Activated naive CD4-positive, alpha-beta T cell treated with anti-CD3 and anti-CD28 coated beads, Interleukin-2, amount 50 U/mL, for 16 hours (primary cell): ENCODE results near the gene LMAN2.

Source experiments
- DNase-seq: peaks from one replicate; pipeline ENCODE4 v3.0.0-alpha.2; 2020

The LMAN2 gene, protein sequence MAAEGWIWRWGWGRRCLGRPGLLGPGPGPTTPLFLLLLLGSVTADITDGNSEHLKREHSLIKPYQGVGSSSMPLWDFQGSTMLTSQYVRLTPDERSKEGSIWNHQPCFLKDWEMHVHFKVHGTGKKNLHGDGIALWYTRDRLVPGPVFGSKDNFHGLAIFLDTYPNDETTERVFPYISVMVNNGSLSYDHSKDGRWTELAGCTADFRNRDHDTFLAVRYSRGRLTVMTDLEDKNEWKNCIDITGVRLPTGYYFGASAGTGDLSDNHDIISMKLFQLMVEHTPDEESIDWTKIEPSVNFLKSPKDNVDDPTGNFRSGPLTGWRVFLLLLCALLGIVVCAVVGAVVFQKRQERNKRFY

GRCh38 chr5:177351392-177352329 lies at the start of gene LMAN2:
TSS of gene LMAN2 (minus strand) at chr5:177351668. CDS start at chr5:177351647, 21 bp downstream.
- peak; percentile 90 for DNase-seq

DNA sequence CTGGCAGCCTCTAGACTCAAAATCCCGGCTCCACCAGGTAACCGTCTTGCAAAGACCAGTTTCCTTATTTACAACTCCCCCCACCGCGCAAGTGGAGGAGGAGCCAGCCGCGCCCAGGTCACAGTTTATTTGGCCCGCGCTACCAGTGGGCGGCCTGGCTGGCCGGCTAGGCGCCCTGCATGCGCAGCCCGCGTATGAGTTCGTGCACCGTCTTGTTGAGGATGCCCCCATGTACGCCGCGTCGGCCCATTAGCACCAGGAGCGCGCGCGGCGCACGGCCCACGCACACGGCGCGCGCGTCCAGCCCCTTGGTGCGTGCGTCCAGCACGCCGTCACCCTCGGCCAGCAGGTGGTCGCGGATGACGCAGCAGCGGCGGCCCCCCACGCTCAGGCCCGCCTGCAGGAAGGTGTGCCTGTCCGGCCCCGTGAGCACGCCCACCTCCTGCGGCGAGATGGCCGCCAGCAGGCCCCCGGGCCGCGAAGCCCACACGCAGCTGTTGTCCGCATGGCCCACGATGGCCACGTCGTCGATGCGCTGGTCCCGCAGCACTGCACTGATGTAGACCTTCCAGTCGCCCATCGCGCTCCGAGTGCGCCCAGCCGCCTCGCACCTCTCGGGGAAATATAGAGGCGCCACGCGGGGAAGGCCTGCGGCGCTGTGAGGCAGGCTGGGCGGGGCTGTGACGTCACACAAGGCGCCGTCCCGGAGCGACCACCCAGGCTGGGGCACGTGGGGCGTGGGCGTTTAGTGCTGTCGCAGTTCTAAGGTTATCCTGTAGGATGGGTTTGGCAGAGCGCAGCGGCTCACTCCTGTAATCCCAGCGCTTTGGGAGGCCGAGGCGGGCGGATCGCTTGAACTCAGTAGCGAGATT lies 48.8 kb upstream of the LMAN2 start, which contains the start of gene PFN3:
PFN3 (minus strand) TSS at position 665 of the 872 bp plus-strand sequence; CDS start at position 580, 85 bp downstream.
- no peak for DNase-seq

DNA sequence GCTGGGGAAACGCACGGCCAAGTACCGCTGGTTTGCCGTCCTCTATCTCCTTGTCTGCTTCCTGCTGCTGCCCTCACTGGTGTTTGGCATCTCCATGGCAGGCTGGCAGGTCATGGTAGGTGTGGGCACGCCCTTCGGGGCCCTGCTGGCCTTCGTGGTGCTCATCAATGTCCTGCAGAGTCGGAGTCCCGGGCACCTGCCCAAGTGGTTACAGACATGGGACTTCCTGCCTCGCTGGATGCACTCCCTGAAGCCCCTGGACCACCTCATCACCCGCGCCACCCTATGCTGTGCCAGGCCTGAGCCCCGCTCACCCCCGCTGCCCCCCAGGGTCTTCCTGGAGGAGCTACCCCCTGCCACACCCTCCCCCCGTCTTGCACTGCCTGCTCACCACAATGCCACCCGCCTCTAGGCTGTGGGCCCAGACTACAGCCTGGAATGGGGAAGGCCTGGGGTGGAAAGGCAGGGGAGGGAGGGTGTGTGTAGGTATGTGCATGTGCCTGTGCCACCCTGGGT lies 46.5 kb upstream of the LMAN2 start:
- DNase-seq, result no peak

DNA sequence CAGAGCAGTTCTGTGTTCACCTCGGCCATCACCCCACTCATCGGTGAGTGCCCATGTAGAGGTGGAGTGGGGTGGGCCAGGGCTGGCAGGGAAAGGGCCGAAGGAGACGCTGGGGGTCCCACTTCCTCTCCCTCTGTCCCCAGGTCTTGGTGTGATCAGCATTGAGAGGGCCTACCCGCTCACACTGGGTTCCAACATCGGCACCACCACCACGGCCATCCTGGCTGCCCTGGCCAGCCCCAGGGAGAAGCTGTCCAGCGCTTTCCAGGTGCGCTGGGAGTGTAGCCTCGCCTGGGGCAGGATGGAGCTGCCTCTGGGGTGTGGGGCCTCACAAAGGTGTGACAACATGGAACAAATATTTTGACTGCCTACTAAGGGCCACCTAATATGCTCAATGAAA lies 45.3 kb upstream of the LMAN2 start:
- DNase-seq, result no peak

- no peak for DNase-seq
These were observed 44.6 kb upstream of the LMAN2 start for GRCh38 chr5:177396078-177396477.

DNA sequence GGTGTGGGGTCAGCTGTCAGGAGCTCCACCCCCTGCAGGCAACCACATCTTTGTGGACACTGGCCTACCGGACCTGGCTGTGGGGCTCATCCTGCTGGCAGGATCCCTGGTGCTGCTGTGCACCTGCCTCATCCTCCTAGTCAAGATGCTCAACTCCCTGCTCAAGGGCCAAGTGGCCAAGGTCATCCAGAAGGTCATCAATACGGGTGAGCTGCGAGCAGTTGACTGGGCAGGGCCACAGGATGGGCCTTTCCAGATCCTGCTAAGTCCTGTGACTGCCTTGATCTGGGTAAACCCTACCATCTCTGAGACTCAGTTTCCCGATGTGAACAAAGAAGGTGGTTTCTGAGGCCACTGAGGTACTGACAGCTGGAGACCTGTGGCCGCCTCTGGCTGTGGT lies 42.5 kb upstream of the LMAN2 start:
- DNase-seq, result no peak

- no peak for DNase-seq
These were observed 41.8 kb upstream of the LMAN2 start for GRCh38 chr5:177393206-177393765.

GRCh38 chr5:177392765-177393164 lies 41.3 kb upstream of the LMAN2 start:
- no peak for DNase-seq

DNA sequence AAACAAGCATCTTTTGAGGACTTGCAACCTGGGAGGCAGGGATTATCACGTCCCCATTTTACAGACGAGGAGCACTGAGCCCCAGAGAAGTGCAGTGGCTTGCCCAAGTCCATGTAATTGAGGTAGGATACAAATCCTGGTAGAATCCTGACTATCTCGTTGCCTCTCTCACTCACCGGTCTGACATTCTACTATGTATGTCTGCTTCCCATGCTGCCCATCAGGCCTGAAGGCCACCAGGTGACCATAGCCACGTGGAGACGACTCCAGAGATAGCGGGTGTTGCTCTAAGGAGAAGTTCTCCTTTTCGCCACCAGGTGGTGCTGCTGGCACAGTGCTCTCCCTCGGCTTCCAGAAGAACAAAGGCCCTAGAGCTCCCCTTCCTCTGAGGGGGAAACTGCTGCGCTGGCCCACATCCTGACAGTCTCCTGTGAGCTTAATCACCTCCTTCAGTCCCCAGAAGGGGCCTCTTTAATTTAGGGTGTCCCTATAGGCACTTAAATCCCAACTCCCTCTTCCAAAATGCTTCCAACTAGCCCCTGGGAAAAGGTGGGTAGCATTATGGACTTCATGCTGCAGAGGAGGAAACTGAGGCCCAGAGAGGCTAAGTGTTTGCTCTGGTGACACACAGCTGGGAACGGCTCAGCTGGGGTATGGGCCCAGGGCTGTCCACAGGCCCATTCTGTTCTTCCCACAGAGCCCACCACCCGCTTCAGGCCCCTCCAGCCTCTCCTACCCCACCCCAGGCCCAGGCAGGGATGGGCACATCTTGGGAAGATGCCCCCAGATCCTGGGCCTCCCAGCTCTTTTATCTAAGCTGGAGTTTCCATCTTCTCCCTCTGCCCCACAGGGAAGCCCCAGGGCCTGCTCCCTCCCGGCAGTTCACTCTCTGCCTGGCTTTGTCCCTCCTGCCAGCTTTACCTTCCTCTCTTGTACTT lies 39.2 kb upstream of the LMAN2 start:
- DNase-seq, result peak; percentile 85

- DNase-seq, result peak; percentile 54
These were observed 38.0 kb upstream of the LMAN2 start for GRCh38 chr5:177389241-177390169.

DNA sequence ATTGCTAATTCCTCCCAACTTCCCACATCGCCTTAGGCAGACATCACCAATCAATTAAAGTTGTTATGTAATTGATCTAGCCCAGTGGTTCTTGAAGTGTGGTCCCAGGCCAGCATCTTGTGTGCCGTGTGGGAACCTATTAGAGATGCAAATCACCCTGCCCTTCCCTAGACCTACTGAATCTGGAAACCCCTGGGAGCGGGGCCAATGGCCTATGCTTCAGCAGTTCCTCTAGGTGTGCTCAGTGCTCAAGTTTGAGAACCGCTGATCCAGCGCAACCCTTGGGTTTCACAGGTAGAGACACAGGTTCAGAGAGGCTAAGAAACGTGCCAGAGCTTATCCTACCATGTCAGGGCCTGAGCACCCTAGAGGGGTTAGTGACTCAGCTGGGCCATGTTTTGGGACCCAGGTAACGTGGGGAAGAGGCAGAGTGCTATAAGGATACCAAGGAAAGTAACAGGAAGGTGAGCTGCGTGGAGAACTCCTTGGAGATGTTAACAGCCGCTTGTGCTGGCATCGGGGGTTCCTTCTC lies 37.1 kb upstream of the LMAN2 start:
- DNase-seq, result no peak

DNA sequence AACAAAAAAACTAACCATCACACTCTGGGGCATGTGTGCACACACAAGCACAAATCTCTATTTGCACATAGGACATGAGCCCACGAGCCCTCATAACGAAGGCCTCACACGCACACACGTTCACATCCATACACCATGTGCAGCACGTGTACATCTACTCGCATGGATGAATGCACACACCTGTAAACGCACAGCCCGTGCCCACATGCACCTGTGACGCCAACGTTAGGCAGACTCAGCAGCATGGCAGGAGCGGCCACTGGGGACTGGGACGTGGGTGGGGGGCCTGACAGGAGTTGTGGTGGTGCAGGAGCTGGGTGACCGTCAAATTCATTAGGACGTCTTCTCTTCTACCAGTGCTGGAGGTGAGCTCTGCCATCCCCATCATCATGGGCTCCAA lies 35.9 kb upstream of the LMAN2 start:
- no peak for DNase-seq

GRCh38 chr5:177386542-177386941 lies 35.1 kb upstream of the LMAN2 start:
- DNase-seq, result no peak

DNA sequence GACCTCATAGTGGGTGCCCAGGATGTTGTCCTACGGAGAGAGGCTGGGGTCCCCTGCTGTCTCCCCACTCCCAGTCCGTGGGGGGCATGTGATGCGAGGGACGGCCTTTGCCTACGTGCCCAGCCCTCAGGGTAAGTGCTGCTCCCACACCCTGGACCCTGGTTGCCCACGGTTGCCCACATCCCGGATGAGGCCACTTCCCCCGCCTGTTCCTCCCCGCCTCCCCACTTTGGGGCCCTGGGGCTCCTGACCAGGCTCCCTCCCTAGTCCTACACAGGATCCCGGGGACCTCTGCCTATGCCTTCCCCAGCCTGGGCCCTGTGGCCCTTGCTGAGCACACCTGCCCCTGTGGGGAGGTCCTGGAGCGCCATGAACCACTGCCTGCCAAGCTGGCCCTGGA lies 34.3 kb upstream of the LMAN2 start:
- DNase-seq, result no peak

GRCh38 chr5:177384134-177384533 lies 32.7 kb upstream of the LMAN2 start, which contains the start of gene SLC34A1:
TSS of gene SLC34A1 (plus strand) at chr5:177384434. CDS start at chr5:177385742, 1,308 bp downstream.
- DNase-seq, result no peak

DNA sequence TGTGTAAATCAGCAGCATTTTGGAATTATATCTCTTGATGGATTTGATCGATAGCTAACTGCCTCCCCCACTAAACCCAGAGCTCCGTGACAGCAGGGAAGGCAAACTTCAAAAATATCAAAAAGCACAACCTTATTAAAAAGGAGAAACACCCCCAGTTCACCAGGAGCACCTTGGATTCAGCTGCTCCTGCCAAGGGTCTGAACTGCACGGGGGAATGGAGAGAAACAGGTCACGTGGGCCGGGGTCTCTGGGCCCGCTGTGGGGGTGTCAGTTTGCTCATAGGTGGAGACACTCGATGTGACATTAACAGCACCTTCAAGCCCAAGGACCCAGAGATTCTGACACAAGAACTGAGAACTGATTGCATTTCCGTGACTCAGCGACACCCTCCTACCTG lies 31.7 kb upstream of the LMAN2 start:
- DNase-seq, result no peak

- DNase-seq, result peak; percentile 52
These were observed 31.1 kb upstream of the LMAN2 start for GRCh38 chr5:177382423-177383029.

- no peak for DNase-seq
These were observed 29.3 kb upstream of the LMAN2 start for GRCh38 chr5:177380805-177381126.
